Epidermal melanocyte (primary cell): ENCODE data around the gene NHLRC2.

ENCODE experiments used
- DNase-seq: peaks from one replicate; pipeline ENCODE4 v3.0.0; 2011; ENCODE audit warnings: low spot score; ENCODE audit not compliant: insufficient read length

The NHLRC2 gene

DNA sequence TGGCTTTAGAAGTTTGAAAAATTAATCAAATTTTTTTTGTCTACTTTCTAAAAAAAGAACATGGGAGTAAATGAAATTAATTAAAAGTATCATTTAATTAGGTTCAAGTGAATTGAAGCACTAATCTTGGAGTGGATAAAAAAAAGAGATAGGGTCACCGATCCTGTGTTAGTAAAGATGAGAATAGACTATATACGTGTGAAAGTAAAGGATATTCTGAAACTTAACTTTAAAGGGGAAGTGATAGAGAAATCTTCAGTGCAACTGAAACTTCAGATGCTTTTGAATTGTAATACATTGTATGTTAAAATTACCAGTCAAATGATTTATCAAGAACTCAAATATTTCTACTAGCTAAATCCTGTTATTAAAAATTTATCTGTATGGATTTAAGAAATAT lies 4.8 kb downstream of the NHLRC2 start:
- DNase-seq, result no peak

DNA sequence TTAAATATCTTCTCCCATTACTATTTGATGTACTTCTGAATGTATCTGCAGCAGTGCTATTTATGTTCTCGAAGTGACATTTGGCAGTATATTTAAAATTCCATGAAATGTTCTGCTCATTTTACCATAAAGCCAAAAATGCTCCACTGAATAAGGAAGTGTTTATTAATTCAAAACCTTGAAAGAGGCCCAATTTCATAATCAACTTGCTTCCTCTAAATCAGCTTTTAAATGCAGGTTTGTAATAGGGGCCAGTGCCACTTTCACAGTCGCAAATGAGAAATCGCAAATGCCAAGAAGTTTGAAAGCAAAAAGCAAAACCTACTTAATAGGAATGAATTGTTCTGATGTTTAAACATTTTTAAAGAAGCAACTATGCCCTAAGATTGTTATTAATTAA lies 11.4 kb downstream of the NHLRC2 start:
- DNase-seq, result no peak

DNA sequence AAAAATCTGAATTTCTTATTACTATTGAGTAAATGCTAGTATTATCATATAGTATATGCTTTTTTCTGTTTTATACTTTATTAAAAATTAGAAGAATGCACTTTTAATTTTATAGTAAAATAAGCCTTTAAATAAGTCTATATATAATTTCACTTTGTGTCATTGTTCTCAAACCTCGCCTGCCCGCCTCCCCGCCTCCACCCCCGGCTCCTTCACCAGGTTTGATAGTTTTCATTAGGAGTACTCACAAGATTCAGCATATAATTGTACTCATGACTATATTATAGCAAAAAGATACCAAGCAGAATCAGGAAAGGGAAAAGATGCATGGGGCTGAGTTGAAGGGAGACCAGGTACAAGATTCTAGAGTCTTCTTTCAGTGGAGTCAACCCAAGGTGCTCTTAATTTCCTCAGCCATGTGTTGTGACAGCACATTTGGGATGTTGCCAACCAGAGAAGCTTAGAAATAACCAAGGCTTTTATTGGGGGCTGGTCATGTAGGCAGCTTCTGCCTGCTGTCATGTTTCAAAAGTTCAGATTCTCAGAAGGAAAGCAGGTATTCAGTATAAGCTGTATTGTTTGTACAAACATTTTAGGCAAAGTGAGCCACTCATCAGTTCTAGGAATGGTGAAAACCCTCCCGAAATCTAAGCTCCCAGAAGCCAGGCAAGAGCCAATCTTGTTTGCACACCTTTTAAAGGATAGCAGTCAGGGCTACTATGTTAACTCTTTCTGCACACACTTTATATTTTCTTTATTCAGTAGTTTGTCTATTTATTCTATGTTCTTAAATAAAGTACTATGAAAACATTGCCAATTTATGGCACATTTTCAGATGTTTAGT lies 12.3 kb downstream of the NHLRC2 start:
- no peak for DNase-seq

DNA sequence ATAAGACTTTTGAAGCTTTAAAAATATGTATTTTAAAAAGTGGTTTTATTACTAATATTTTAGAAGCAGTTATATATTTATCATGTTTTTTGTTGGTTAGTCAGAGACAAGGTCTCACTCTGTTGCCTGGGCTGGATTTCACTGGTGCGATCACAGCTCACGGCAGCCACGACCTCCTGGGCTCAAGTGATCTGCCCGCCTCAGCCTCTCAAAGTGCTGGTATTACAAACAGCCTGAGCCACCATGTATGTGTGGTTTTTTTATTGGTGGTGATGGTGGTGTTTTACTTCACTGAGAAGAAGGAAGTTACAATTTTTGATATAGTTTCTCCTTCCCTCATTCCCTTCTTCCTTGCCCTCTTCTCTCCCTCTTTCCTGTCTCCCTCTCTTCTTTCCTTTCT lies 13.4 kb downstream of the NHLRC2 start:
- no peak for DNase-seq

DNA sequence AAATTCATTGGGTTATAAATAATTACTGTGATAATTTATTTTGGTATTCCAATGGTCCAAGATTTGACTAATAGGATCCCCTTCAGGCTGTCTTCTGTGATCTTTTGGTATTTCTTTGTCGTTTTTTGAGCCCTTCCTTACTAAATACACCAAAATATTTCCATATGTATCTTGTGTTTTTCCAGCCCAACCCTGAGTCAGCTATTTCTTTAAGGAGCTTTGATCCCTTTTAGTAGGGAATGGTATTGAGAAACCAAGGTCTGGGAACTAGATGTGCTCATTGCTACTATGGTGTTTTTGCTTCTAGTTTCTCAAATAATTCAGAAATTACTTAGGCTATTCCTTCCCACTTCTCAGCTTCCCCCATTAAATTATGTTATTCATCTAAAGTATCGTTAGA lies 15.3 kb downstream of the NHLRC2 start:
- no peak for DNase-seq

DNA sequence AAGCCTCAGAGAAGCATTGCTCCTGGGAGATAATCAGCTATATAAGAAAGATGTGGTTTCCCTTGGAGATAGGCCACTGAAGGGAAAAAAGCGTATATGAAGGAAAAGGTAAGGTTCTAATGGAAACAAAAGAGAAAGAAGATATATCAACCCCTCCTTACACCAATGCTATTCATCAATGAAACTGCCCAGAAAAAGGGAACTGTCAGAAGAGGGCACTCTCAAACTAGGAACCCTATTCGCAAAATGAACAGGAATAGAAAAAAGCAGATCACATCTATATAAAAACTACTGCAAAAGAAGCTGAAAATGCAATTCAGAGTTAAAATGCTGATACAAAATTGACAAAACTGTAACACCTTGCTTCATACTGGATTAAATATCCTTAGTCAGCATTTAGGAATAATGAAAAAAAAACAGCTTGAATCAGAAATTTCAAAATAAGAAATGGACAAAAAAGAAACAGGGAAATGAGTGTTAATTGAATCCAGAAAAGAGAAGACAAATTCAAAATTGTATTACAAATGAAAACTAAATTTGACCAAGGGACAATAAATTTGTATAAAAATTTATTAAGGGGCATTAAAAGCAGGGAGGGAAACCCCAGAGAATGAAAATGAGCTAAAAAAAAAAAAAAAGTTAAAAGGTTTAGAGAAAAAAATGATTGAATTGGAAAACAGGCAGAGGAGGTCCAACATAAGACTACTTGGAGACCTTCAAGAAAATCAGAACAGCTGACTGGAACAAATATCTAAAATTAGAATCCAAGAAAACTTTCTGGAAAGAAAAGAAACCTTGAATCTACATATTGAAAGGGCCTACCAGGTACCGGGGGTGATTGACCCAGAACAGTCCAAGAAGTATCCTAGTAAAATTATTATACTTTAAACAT lies 17.9 kb downstream of the NHLRC2 start:
- no peak for DNase-seq

DNA sequence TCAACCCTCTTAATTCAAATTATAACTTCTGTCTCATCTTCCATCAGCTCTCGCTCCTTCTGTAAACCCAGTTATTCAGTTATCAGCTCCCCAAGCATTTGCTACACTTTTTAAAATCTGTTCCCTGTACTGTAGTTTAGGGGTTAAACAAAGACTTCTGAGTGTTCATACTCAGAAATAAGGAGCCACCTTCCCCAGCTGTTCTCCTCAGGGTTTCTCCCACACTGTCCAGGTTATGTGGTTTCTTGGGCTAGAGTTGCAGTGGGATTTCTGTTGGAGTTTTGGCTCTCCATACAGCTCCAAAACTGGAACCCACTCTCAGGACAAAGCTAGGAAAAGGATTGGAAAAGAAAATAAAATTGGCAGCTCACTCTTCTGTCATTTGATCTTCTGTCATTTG lies 20.8 kb downstream of the NHLRC2 start:
- DNase-seq, result no peak

DNA sequence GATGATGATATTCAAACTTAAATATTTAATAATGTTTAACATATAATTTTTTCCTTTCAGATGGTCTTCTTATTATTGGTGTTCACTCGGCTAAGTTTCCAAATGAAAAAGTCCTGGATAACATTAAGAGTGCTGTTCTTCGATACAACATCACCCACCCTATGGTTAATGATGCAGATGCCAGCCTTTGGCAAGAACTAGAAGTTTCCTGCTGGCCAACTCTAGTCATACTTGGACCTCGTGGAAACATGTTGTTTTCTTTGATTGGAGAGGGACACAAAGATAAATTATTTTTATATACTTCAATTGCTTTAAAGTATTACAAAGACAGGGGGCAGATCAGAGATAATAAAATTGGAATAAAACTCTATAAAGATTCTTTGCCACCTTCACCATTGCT lies 22.0 kb downstream of the NHLRC2 start:
- no peak for DNase-seq

DNA sequence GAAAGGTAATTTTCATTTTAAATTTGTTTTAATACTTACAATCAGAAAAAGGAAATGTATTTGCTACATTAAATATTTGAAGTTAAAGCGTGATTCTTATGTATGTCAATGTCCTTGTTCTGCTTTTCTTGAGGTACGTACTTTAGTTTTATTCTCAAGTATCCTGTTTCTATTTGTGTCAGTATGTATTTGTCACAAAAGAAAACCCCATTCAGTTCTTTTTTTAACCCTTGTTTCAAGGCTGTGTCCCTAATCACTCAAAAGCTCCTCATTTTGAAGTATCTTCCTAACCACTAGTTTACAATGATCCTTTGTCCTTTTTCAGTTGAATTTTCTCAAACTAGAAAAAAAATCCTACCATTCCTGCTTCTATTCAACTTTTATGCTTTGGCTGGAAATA lies 25.2 kb downstream of the NHLRC2 start:
- no peak for DNase-seq

DNA sequence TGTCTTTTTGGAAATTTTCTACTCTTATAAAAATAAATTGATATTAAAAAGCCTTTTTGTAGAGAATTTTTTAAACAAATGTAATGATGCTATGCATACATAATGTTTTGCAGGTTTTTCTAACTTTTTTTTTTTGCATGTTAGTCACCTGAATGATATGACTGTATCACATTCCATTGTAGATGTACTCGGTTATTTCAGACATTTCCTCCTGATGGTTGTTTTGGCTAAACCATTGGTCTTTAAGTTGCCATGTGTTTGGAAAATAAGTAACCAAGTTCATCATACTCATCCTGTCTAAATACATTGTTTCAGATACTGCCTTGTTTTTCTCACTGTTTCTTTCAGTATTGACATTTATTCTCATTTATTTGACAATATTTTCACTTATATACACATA lies 25.8 kb downstream of the NHLRC2 start:
- DNase-seq, result no peak

DNA sequence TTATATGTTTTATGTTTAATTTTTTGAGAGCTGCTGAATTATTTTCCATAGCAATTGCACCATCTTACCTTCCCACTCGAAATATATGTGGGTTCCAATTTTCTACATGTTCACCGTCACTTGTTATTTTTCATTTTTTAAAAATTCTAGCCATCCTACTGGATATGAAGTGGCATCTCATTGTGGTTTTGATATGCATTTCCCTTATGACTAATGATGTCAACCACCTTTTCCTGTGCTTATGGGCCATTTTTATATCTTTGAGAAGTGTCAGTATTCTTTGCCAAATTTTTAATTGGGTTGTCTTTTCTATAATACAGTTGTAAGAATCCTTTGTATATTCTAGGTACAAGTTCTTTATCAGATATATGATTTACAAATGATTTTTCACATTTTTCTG lies 27.8 kb downstream of the NHLRC2 start:
- DNase-seq, result no peak

DNA sequence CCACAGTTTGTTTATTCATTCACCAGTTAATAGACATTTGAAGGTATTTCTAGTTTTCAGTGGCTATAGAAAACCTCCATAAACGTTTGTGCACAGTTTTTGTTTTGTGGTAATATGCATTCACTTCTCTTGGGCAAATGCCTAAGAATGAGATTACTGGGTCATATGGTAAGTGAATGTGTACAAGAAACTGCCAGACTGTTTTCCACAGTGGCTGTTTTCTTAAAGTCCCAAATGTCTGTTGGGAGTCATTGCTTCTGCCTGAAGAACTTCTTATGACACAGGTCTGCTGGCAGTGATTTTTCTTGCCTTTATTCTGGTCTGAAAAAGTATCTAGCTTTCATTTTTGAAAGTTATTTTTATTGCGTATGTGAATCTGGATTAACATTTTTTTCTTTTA lies 35.5 kb downstream of the NHLRC2 start:
- no peak for DNase-seq

DNA sequence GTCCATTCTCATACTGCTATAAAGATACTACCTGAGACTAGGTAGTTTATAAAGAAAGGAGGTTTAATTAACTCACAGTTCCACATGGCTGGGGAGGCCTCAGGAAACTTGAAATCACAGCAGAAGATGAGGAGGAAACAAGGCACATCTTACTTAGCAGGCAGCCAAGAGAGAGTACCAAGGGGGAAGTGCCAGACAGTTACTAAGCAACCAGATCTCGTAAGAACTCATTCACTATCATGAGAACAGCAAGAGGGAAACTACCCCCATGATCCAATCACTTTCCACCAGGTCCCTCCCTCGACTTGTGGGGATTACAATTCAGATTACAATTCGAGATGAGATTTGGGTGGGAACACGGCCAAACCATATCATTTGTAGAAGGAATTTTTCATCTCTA lies 36.3 kb downstream of the NHLRC2 start:
- no peak for DNase-seq

DNA sequence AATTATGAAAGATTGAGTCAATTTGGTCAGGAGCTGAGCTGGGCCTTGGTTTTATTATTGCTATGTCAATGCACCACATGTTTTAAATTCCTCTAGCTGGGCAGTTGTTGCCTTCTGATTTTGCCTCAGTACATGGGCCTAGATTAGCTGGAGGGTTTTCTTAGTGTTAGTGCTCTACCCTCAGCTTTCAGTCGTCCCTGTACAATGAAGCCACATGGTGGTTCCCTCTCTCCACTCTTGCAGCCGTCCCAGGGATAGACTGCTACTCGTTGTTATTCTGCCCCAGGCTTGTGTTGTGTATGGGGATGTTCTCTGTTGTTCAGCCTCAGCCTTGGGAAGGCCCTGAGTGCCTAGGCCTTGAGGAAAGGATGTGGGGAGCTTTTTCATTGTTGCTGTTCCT lies 37.0 kb downstream of the NHLRC2 start:
- no peak for DNase-seq

DNA sequence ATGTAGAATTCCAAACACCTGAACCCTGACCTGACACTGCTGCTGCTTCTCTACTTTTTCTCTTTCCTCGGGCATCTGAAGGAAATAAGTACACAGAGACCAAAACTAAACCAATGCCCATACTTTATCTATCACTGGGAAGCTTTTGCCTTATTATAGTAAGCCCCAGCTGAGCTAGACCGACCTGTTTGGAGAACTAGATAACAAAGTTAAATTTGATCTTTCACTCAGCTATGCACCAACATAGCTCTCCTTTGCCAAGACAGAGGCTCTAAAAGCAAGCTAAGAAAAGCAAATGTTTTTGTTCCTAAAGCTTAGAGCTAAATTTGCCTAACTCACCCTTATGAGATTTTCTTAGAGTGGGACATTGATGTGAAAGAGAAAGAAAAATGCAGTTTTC lies 39.1 kb downstream of the NHLRC2 start:
- no peak for DNase-seq

DNA sequence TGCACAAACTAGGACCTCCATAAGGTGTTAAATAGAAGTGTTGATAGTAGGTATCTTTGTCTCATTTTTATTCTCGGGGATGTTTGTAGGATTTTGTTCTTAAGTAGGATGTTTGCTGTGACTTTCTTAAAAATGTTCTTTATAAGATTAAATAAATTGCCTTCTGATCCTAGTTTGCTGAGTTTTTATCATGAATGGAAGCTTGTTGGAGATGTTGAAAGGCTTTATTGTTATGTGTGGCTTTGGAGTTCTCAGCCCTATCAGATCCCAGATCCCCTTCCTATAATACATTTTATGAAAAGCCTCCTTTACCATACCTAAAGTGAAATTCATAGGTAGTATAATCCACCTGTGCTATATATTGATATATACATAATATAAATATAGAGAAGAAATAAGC lies 40.1 kb downstream of the NHLRC2 start:
- no peak for DNase-seq

DNA sequence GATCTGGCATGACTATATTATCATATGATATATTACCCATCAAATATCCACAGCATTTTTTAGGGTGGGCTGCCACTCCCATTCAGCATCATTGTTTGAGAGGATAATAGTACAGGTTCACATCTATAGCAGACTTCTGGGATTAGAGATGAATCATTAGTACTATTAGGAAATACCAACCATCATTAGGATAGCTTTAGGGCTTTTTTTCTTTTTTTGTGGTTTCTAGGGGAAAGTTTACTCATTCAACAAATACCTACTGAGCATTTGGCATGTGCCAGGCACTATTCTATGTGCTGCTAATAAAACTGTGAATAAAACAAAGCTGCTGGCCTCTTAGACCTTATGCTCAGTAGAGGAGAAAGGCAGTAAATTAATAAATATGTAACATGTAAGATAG lies 40.6 kb downstream of the NHLRC2 start:
- DNase-seq, result no peak

DNA sequence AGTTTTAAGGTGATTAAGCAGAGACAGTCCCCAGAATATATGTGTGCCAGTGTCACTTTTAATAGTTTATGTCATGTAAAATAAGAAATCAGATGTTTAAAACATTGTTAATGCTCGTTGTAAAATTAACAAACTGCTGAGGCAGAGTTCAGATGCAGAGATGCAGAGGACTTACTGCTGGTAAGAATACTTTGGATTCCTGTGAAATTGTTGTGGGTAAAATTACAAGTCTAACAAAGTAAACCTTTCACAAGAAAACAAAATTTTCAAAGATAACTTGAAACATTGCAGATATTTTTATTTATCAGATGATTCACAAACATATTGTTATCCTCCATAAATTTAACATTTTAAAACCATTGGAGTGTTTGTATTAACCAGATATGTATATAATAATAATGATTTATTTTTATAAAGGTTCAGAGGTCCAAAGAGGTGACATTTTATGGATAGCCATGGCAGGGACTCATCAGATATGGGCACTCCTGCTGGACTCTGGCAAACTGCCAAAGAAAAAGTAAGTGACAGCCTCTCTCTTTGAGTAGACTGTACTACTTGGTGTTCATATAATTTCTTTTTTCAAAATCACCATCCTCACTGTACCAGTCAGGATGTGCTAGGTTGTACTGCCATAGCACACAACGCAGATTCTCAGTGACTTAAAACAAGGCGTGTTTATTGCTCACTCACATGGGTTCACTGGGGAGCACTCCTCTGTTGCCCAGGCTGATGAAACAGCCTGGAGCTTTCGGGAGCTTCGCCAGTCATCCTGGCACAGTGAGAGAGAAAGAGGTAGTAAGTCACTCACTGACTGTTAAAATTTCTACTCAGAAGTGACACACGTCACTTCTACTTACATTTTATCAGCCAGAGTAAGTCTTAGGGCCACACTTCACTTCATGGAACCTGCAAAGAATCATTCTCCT lies 43.5 kb downstream of the NHLRC2 start:
- DNase-seq, result no peak

DNA sequence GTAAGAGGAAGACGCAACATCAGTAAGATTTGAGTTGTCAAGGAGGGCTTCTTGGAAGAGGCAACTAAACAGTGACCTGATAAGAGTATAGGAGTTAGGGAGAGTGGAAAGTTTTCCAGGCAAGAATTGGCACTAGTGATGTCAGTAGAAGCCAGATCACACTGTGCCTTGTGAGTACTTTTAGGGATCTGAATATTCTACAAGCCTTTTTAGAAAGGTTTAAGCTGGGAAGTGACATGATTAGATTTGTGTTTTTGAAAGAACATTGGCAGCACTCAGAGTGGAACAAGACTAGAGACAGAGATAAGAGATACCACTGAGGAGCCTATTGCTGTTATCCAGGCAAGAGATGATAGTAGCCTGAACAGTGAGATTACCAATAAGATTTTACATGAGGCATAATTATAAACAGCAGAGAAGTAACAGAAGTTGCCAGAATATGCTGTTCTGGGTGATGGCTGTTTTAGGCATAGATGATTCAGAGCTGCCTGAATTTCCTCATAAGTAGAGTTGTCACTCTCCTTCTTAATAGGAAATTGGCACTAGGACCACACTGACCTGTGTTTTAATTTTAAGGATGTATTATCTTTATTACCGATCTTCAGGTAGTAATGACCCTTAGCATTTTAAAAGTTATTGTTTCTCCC lies 45.6 kb downstream of the NHLRC2 start:
- no peak for DNase-seq

DNA sequence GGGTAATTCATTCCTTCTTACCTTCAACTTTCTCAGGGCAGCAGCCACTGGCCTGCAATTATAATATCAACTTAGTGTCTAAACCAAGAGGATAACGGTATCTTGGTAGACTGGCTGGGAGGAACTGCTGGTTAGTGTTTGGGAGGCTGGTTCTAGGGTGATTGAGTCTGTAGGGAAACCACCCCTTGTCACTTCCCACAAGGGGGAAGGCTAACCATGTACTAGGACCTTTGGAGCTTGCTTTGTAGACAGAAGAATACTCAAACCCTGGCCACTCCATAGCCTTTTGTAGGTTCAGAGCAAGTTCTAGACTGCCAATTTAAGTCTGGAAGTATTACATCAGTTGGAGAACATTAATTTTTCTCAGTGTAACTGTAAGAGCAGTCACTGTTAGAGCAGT lies 51.3 kb downstream of the NHLRC2 start:
- no peak for DNase-seq

DNA sequence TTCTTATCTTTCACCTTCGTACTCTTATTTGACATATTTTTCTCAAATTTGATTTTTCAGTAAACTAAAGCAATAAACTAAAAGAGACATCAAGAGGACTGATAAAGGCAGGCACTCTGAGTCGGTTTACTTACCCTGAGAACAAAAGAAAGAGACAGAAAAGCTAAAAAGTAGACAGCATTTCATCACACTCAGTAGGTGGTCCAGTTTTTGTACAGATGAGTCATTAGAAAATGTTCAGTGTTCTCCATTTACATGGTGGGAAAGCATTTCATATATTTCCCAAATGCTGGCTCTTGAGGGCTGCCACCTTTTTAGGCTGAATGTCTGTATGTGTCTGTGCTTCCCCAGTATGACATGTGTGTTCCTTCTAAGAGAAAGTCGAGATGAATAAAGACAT lies 52.7 kb downstream of the NHLRC2 start:
- no peak for DNase-seq
